ENCODE data around the gene TMEM272.

The TMEM272 gene

GRCh38 chr13:51867062-51867461 lies 22.1 kb upstream of the TMEM272 start:
- TF ChIP-seq ZC3H10 (CRISPR knock-in tag; IDR thresholded peaks at IDR 0.05) (no peak), ARNTL (CRISPR knock-in tag; IDR thresholded peaks at IDR 0.05; ENCODE audit: borderline replicate concordance, low read depth) (no peak), GLIS3 (CRISPR knock-in tag; IDR thresholded peaks at IDR 0.05) (no peak), ISL1 (CRISPR knock-in tag; IDR thresholded peaks at IDR 0.05) (no peak), CSDC2 (CRISPR knock-in tag; IDR thresholded peaks at IDR 0.05) (no peak)
- no peak for ATAC-seq

- ATAC-seq, result no peak
- TF ChIP-seq CSDC2 (CRISPR knock-in tag; IDR thresholded peaks at IDR 0.05) (no peak), PATZ1 (CRISPR knock-in tag; IDR thresholded peaks at IDR 0.05; ENCODE audit: borderline replicate concordance) (no peak), GLIS3 (CRISPR knock-in tag; IDR thresholded peaks at IDR 0.05) (no peak), SNAI2 (CRISPR knock-in tag; IDR thresholded peaks at IDR 0.05) (no peak), ZFP30 (CRISPR knock-in tag; IDR thresholded peaks at IDR 0.05) (no peak), ZNF70 (CRISPR knock-in tag; IDR thresholded peaks at IDR 0.05) (no peak), PPARA (CRISPR knock-in tag; IDR thresholded peaks at IDR 0.05; ENCODE audit: borderline replicate concordance) (no peak), OSR1 (CRISPR knock-in tag; IDR thresholded peaks at IDR 0.05) (no peak), TOX (CRISPR knock-in tag; IDR thresholded peaks at IDR 0.05; ENCODE audit: borderline replicate concordance) (no peak)
Measured at GRCh38 chr13:51865838-51866237, 20.9 kb upstream of the TMEM272 start.

GRCh38 chr13:51862957-51863356 lies 18.0 kb upstream of the TMEM272 start:
- ATAC-seq, result no peak
- no peak for TF ChIP-seq ESRRG (CRISPR knock-in tag; IDR thresholded peaks at IDR 0.05)
- no peak for TF ChIP-seq TSHZ2 (CRISPR knock-in tag; IDR thresholded peaks at IDR 0.05)
- no peak for TF ChIP-seq ISL1 (CRISPR knock-in tag; IDR thresholded peaks at IDR 0.05)
- no peak for TF ChIP-seq ZNF70 (CRISPR knock-in tag; IDR thresholded peaks at IDR 0.05)
- TF ChIP-seq OSR1 (CRISPR knock-in tag; IDR thresholded peaks at IDR 0.05), result no peak
- TF ChIP-seq POU6F1 (CRISPR knock-in tag; IDR thresholded peaks at IDR 0.05; ENCODE audit: borderline replicate concordance, low read depth), result no peak
- no peak for TF ChIP-seq RARB (CRISPR knock-in tag; IDR thresholded peaks at IDR 0.05)
- no peak for TF ChIP-seq ZFP30 (CRISPR knock-in tag; IDR thresholded peaks at IDR 0.05)
- TF ChIP-seq CREB5 (CRISPR knock-in tag; IDR thresholded peaks at IDR 0.05; ENCODE audit: low read depth), result no peak
- no peak for TF ChIP-seq BACH2 (CRISPR knock-in tag; IDR thresholded peaks at IDR 0.05; ENCODE audit: borderline replicate concordance)
- no peak for TF ChIP-seq ZFP3 (CRISPR knock-in tag; IDR thresholded peaks at IDR 0.05)
- no peak for TF ChIP-seq ARNTL (CRISPR knock-in tag; IDR thresholded peaks at IDR 0.05; ENCODE audit: borderline replicate concordance, low read depth)
- TF ChIP-seq TOX (CRISPR knock-in tag; IDR thresholded peaks at IDR 0.05; ENCODE audit: borderline replicate concordance), result no peak
- no peak for TF ChIP-seq ZNF565 (CRISPR knock-in tag; conservative IDR thresholded peaks at IDR 0.05; ENCODE audit: low read depth)
- TF ChIP-seq CSDC2 (CRISPR knock-in tag; IDR thresholded peaks at IDR 0.05), result no peak
- TF ChIP-seq ZNF8 (CRISPR knock-in tag; IDR thresholded peaks at IDR 0.05), result no peak
- TF ChIP-seq TCF4 (CRISPR knock-in tag; IDR thresholded peaks at IDR 0.05; ENCODE audit: borderline replicate concordance), result no peak
